NT2/D1 (cell line): ENCODE results near the gene KRTAP10-4.
"Not testable (repeated sequence)": the region's sequence is repeated elsewhere in the genome, so short reads cannot be mapped to it uniquely, and the experiment has no call there.

Experiments
- DNase-seq: peaks from one replicate; pipeline ENCODE4 v3.0.0-alpha.2; 2011; ENCODE audit warnings: low read depth, low spot score
- H3K27me3 ChIP-seq: 2 replicates; pipeline ENCODE4 v1.6.0; 2011; ENCODE audit warnings: mild to moderate bottlenecking; ENCODE audit not compliant: insufficient read length, insufficient read depth
- H3K36me3 ChIP-seq: 2 replicates; pipeline ENCODE4 v1.6.1; 2011; ENCODE audit warnings: mild to moderate bottlenecking, low read length, mixed read lengths; ENCODE audit not compliant: insufficient read depth, insufficient read length
- H3K4me1 ChIP-seq: 2 replicates; pipeline ENCODE4 v1.5.1; 2011; ENCODE audit not compliant: insufficient read depth, insufficient read length
- H3K4me3 ChIP-seq: 2 replicates; pipeline ENCODE4 v1.5.1; 2011; ENCODE audit warnings: low read depth; ENCODE audit not compliant: insufficient read length
- H3K9ac ChIP-seq: 2 replicates; pipeline ENCODE4 v1.6.0; 2011; ENCODE audit warnings: low read depth; ENCODE audit not compliant: insufficient read length
- H3K9me3 ChIP-seq: 2 replicates; pipeline ENCODE4 v1.5.1; 2011; ENCODE audit warnings: mild to moderate bottlenecking, low read length; ENCODE audit not compliant: insufficient read depth
- SUZ12 ChIP-seq: IDR thresholded peaks from 2 replicates; pipeline ENCODE4 v1.6.1; 2011; ENCODE audit not compliant: insufficient read length, insufficient read depth; ENCODE audit errors: extremely low read depth
- YY1 ChIP-seq: IDR thresholded peaks from 2 replicates; pipeline ENCODE4 v1.6.1; 2011; ENCODE audit not compliant: insufficient read length, insufficient read depth
- ZNF274 ChIP-seq: IDR thresholded peaks from 2 replicates; pipeline ENCODE4 v1.6.1; 2011; ENCODE audit warnings: mild to moderate bottlenecking, low read depth, low read length

The KRTAP10-4 gene

DNA sequence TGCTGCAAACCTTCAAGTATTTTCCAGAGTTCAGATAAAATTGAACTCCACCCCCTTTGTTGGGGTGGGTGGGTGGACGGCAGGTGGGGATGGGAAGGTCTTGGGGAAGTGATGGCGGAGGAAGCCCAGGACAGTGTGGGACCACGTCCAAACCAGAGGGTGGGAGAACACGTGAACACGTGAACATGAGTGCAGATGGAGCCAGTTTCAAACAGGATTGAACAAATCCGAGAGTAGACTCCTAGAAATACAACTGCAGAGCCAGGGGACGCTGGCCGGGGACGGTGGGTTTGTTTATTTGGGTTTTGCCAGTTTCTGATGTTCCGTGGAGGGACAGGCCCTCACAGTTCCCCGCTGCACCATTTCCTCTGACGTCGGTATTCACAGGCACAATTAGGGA, 25.1 kb upstream of the KRTAP10-4 start:
- H3K36me3 ChIP-seq = no peaks in the 10 kb centered on the region
- H3K27me3 ChIP-seq = no peaks in the 10 kb centered on the region
- TF ChIP-seq ZNF274 (no peak), SUZ12 (no peak), YY1 (no peak)
- peaks cover 21% of the 10 kb centered on the region for H3K9me3 ChIP-seq
- H3K9ac ChIP-seq = no peak overlapping the region
- peaks cover 27% of the 10 kb centered on the region for H3K4me1 ChIP-seq
- no peak for DNase-seq
- no peak overlapping the region for H3K4me3 ChIP-seq

DNA sequence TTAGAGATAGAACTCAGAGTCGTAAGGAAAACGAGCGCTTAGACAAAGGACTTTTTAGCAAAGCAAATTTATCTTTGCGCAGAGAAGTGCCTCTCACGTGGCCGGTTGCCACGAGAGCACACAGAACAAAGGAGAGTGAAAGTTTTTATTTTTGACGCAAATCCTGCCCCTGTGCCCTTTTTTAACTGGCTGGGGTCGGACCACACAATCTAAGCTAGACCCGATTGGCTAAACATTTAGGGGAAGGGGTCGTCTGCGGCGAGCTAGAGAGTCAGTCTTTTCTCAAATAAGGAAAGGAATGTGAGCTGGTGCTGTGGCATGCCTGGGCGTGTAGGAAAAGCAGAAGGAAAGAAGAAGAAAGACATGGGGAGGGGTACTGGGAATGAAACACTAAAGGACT, 24.6 kb upstream of the KRTAP10-4 start:
- Histone ChIP-seq H3K36me3 (no peaks in the 10 kb centered on the region), H3K27me3 (no peaks in the 10 kb centered on the region), H3K4me3 (no peak overlapping the region), H3K4me1 (peaks cover 27% of the 10 kb centered on the region), H3K9ac (no peak overlapping the region), H3K9me3 (peaks cover 16% of the 10 kb centered on the region)
- no peak for TF ChIP-seq YY1
- no peak for TF ChIP-seq SUZ12
- TF ChIP-seq ZNF274 = no peak
- peak; percentile 25 for DNase-seq

DNA sequence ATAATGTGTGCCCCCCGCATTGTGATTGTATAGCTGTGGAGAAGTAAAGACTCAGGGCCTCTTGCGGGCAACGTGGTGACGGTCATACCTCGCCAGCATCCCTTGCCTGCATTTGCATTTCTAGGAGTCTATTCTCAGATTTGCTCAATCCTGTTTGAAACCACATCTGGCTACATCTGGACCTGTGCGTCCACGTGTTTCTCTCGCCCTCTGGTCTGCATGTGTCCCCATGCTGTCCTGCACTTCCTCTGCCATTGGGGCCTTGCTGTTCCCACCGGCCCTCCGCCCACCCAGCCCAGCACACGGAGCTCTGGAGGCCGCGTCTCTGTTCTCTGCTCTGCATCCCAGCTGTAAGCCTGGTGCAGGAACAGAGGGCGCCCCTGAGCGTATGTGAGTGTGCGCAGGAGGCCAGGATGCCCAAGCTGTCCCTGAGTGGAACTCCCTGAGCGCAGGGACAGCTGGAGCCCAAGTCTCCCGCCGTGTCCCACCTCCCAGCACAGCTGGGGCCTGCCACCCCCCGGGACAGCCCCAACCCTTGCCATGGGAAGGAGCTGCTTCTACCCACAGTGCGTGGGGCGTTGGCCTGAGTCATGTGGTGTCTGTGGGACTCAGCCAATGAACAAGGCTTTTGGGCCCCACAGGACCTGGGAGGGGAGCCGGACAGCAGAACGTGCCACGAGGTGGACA, 23.9 kb upstream of the KRTAP10-4 start:
- Histone ChIP-seq H3K9me3 (peaks cover 16% of the 10 kb centered on the region), H3K4me3 (no peak overlapping the region), H3K36me3 (no peaks in the 10 kb centered on the region), H3K4me1 (peaks cover 27% of the 10 kb centered on the region), H3K9ac (no peak overlapping the region), H3K27me3 (no peaks in the 10 kb centered on the region)
- TF ChIP-seq YY1 (no peak), ZNF274 (no peak), SUZ12 (no peak)
- DNase-seq = no peak

DNA sequence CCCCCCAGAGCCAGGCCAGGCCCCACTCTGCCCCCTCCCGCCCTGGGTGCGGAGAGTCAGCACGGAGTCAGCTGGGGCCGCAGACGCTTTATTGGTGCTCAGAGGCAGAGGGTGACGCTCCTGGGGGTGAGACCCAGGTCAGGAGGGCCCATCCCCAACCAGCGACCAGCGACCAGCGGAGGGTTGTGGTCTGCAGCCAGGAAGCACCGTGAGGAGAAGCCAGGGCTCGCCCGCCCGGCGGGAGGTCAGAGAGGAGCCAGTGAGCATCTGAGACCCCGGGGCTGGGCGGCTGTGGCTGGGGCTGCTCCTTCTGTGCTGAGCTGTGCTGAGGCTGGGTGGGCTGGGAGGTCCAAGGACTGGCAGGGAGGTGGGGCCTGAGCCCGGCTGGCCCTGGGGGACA, 23.2 kb upstream of the KRTAP10-4 start:
- Histone ChIP-seq H3K9me3 (peaks cover 16% of the 10 kb centered on the region), H3K4me1 (peaks cover 27% of the 10 kb centered on the region)
- not testable (repeated sequence) for H3K36me3 ChIP-seq, H3K9ac ChIP-seq, DNase-seq, H3K27me3 ChIP-seq, H3K4me3 ChIP-seq

DNA sequence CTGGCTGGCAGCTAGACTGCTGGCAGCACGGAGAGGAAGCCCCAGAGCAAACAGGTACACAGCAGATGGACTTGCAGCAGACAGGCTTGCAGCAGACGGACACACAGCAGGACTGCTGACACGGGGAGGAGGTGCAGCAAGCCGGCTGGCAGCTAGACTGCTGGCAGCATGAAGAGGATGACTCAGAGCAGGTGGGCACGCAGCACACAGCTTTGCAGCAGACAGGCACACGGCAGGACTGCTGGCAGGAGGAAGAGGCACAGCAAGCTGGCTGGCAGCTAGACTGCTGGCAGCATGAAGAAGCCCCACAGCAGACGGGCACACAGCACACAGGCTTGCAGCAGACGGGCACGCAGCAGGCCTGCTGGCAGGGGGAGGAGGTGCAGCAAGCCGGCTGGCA, 22.7 kb upstream of the KRTAP10-4 start:
- Histone ChIP-seq H3K27me3 (no peaks in the 10 kb centered on the region), H3K4me3 (no peak overlapping the region), H3K9ac (no peak overlapping the region), H3K4me1 (peaks cover 27% of the 10 kb centered on the region), H3K36me3 (no peaks in the 10 kb centered on the region), H3K9me3 (peaks cover 11% of the 10 kb centered on the region)
- no peak for DNase-seq
- TF ChIP-seq YY1 (no peak), SUZ12 (no peak), ZNF274 (no peak)

DNA sequence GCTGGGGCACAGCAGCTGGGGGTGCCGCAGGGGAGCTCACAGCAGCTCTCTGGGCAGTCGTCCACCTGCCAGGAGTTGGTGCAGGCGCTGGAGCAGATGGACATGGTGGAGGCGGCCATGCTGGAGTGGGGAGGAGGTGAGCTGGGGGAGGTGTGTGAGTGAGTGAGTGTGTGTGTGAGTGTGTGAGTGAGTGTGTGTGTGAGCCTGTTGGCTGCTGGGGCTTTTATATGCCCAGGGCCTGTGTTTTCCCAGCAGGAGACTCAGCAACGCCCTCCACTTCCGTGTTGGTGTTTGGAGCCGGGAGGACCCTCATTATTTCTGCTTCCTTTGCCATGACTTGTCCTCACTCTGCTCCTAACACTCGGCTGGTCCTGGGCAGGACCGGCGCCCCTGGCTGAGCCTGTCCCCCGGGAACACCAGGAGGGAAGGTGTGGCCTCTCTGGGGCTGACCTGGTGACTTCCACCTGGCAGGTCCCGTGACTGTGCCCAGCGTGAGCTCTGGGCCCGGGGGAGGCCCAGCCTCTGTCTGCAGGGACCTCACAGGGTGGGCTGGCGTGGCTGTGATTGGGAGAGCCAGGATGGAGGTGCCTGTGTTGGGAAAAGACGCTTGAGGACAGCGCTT, 22.1 kb upstream of the KRTAP10-4 start, which contains the start of gene KRTAP10-2:
KRTAP10-2 (minus strand) TSS at position 166 of the 622 bp plus-strand sequence; CDS start at position 119, 47 bp downstream.
- no peak within 1 kb of the TSS for H3K4me3 ChIP-seq
- H3K36me3 ChIP-seq = no peaks in the 10 kb centered on the region
- TF ChIP-seq YY1 (no peak), ZNF274 (no peak), SUZ12 (no peak)
- peaks cover 5% of the 10 kb centered on the region; the same call in 1 of the 2 replicates for H3K9me3 ChIP-seq
- no peak for DNase-seq
- no peaks in the 10 kb centered on the region for H3K27me3 ChIP-seq
- H3K9ac ChIP-seq = no peak within 1 kb of the TSS
- H3K4me1 ChIP-seq = peaks cover 27% of the 10 kb centered on the region

DNA sequence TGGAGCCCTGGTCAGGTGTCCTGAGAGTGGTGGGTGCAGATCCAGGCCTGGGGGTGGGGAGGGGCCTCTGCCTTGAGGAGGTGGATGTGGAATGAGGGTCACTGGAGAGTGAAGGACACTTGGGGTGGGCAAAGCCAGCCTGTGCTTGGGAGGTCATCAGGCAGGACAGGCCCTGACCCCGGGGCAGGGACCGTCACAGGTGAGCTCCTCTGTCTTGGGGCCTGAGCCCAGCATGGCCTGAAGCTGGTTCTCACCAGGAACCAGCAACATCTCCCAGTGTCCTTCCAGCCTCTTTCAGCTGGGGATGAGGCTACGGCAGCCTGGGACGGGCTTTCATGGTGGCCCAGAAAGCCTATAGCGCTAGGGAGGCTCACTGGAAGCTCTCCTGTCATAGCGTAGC, 21.4 kb upstream of the KRTAP10-4 start:
- no peak for DNase-seq
- Histone ChIP-seq H3K4me3 (no peak overlapping the region), H3K36me3 (no peaks in the 10 kb centered on the region), H3K27me3 (no peaks in the 10 kb centered on the region), H3K9ac (no peak overlapping the region), H3K4me1 (peaks cover 27% of the 10 kb centered on the region), H3K9me3 (no peaks in the 10 kb centered on the region)
- TF ChIP-seq YY1 (no peak), ZNF274 (no peak), SUZ12 (no peak)

DNA sequence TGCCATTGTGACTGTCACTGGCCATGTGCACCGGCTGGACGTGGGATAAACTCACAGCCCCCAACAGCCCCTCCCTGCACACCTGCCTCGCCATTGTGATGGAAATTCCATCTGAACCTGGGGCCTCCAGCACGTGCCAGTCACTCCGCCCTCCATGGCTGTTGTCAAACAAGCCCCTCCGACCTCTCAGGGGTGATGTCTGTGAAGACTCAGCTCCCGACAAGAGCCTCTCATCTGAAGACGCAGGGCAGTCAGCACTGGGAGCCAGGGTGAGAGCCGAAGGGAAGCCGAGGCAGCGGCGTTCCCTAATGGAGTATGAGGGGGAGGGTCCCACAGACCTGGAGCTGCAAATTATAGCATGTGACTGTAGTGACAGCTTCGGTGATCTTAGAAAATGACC, 20.8 kb upstream of the KRTAP10-4 start:
- TF ChIP-seq ZNF274 (no peak), YY1 (no peak), SUZ12 (no peak)
- Histone ChIP-seq H3K4me3 (no peak overlapping the region), H3K9me3 (no peaks in the 10 kb centered on the region), H3K9ac (no peak overlapping the region), H3K27me3 (no peaks in the 10 kb centered on the region), H3K4me1 (peaks cover 30% of the 10 kb centered on the region), H3K36me3 (no peaks in the 10 kb centered on the region)
- no peak for DNase-seq
